Measurements from ENCODE around the gene LONP1. TPM values are rescaled to one million over a fixed set of nuclear protein-coding genes. Genes with fewer than 3 reads are reported as not detected.

The LONP1 gene
- total RNA-seq, 1 experiment from 2014 or later: 186 TPM

- ChIA-PET POLR2A (interaction anchor here (0.7 to 1.9 kb wide), 6 partner anchors 10 to 118 kb away, joined by 3 to 10 read pairs (median 4); partner anchors contain the start of genes CATSPERD, DUS3L, LONP1 and SAFB), CTCF (interaction anchor here (0.6 to 2.8 kb wide), 14 partner anchors 10 to 217 kb away, joined by 3 to 22 read pairs (median 9); partner anchors contain the start of genes CATSPERD, LONP1, NDUFA11 and NRTN)
- H3K4me3 Mint-ChIP-seq: peak overlapping the region; percentile 63
- ATAC-seq (no peak), DNase-seq (ENCODE audit: low spot score) (no peak)
- peak overlapping the region; percentile 74; the same call in 1 of the 2 replicates for H3K27ac Mint-ChIP-seq
- H3K9me3 Mint-ChIP-seq: no peaks in the 10 kb centered on the region
- TF ChIP-seq SP1 (CRISPR knock-in tag; conservative IDR thresholded peaks at IDR 0.05) (0 out of 2 replicates have a peak, but pooled peaks have one; percentile 3), ZNF121 (CRISPR knock-in tag; IDR thresholded peaks at IDR 0.05) (0 out of 2 replicates have a peak, but pooled peaks have one; percentile 11), IRF2 (CRISPR knock-in tag; IDR thresholded peaks at IDR 0.05; ENCODE audit: borderline replicate concordance, low read depth) (no peak)
- TF ChIP-seq, protein P1, sequence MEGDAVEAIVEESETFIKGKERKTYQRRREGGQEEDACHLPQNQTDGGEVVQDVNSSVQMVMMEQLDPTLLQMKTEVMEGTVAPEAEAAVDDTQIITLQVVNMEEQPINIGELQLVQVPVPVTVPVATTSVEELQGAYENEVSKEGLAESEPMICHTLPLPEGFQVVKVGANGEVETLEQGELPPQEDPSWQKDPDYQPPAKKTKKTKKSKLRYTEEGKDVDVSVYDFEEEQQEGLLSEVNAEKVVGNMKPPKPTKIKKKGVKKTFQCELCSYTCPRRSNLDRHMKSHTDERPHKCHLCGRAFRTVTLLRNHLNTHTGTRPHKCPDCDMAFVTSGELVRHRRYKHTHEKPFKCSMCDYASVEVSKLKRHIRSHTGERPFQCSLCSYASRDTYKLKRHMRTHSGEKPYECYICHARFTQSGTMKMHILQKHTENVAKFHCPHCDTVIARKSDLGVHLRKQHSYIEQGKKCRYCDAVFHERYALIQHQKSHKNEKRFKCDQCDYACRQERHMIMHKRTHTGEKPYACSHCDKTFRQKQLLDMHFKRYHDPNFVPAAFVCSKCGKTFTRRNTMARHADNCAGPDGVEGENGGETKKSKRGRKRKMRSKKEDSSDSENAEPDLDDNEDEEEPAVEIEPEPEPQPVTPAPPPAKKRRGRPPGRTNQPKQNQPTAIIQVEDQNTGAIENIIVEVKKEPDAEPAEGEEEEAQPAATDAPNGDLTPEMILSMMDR (IDR thresholded peaks at IDR 0.05): no peak
- TF ChIP-seq, protein P2, sequence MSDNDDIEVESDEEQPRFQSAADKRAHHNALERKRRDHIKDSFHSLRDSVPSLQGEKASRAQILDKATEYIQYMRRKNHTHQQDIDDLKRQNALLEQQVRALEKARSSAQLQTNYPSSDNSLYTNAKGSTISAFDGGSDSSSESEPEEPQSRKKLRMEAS (CRISPR knock-in tag; IDR thresholded peaks at IDR 0.05): 0 out of 2 replicates have a peak, but pooled peaks have one; percentile 0
- peaks cover 19% of the 10 kb centered on the region for H3K27me3 Mint-ChIP-seq (ENCODE audit: low read depth)
- peaks cover 11% of the 10 kb centered on the region for H3K36me3 Mint-ChIP-seq
- peaks cover 16% of the 10 kb centered on the region for H3K4me1 Mint-ChIP-seq
These were observed 33.7 kb downstream of the LONP1 start for GRCh38 chr19:5686326-5686646.

GRCh38 chr19:5684694-5685430 is 35.1 kb downstream of the LONP1 start:
- H3K27ac Mint-ChIP-seq: no peak overlapping the region
- ATAC-seq (no peak), DNase-seq (ENCODE audit: low spot score) (no peak)
- POLR2A ChIA-PET: no interaction called here
- peaks cover 16% of the 10 kb centered on the region for H3K4me1 Mint-ChIP-seq
- H3K4me3 Mint-ChIP-seq: no peak overlapping the region
- CTCF ChIA-PET: no interaction called here
- no peaks in the 10 kb centered on the region for H3K36me3 Mint-ChIP-seq
- TF ChIP-seq OVOL2 (CRISPR knock-in tag; IDR thresholded peaks at IDR 0.05; ENCODE audit: borderline replicate concordance): no peak
- TF ChIP-seq ZNF671 (CRISPR knock-in tag; IDR thresholded peaks at IDR 0.05): no peak
- no peak for TF ChIP-seq ATF3 (CRISPR knock-in tag; conservative IDR thresholded peaks at IDR 0.05)
- TF ChIP-seq ESRRA (CRISPR knock-in tag; IDR thresholded peaks at IDR 0.05; ENCODE audit: borderline replicate concordance): no peak
- no peak for TF ChIP-seq MXD4 (CRISPR knock-in tag; IDR thresholded peaks at IDR 0.05; ENCODE audit: borderline replicate concordance)
- TF ChIP-seq ETV6 (CRISPR knock-in tag; IDR thresholded peaks at IDR 0.05): no peak
- no peak for TF ChIP-seq ZNF532 (CRISPR knock-in tag; IDR thresholded peaks at IDR 0.05; ENCODE audit: borderline replicate concordance)
- no peak for TF ChIP-seq ZNF416 (CRISPR knock-in tag; IDR thresholded peaks at IDR 0.05)
- peaks cover 23% of the 10 kb centered on the region for H3K27me3 Mint-ChIP-seq (ENCODE audit: low read depth)
- H3K9me3 Mint-ChIP-seq: no peaks in the 10 kb centered on the region

DNA sequence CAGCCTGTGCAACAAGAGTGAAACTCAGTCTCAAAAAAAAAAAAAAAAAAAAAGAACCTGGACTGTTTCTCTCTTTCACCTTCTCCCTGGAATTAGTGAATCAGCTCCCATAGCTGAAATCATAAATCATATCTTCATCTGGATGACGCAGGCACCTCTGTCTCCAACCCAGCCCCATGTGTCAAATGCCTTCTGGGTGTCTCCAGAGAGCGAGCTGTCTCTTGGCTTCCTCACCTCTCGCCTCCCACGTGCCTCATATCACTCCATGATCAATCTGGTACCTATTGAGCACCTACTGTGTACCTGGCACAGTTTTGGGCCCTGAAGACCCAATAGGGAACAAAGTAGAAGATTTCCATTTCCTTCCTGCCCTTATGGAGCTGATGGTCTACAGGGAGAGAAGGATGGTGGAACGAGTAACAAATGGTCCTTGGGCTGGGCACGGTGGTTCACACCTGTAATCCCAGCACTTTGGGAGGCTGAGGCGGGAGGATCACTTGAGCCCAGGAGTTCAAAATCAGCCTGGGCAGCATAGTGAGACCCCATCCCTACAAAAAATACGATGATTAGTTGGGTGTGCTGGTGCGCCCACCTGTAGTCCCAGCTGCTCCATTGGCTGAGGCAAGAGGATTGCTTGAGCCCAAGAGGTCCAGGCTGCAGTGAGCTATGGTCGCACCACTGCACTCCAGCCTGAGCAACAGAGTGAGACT is 36.6 kb downstream of the LONP1 start:
- DNase-seq (ENCODE audit: low spot score) (no peak), ATAC-seq (no peak)
- TF ChIP-seq ZNF121 (CRISPR knock-in tag; IDR thresholded peaks at IDR 0.05): peak; percentile 15; the same call in 1 of the 2 replicates
- TF ChIP-seq SP1 (CRISPR knock-in tag; conservative IDR thresholded peaks at IDR 0.05): no peak
- CTCF ChIA-PET: no interaction called here
- Mint-ChIP-seq H3K27me3 (ENCODE audit: low read depth) (peaks cover 22% of the 10 kb centered on the region), H3K4me1 (peaks cover 20% of the 10 kb centered on the region), H3K4me3 (peak overlapping the region; percentile 24; the same call in 1 of the 2 replicates), H3K36me3 (no peaks in the 10 kb centered on the region), H3K27ac (no peak overlapping the region), H3K9me3 (no peaks in the 10 kb centered on the region)
- POLR2A ChIA-PET: no interaction called here

Measured in WTC11 (cell line).